ENCODE measurements around the gene NLGN2. TPM values are rescaled to one million over a fixed set of nuclear protein-coding genes. Genes with fewer than 3 reads are reported as not detected.
A peak's percentile ranks its signal among the peaks of the same experiment; 100 is the strongest.

Gene NLGN2
- total RNA-seq, 1 donor = 5.8 TPM

DNA sequence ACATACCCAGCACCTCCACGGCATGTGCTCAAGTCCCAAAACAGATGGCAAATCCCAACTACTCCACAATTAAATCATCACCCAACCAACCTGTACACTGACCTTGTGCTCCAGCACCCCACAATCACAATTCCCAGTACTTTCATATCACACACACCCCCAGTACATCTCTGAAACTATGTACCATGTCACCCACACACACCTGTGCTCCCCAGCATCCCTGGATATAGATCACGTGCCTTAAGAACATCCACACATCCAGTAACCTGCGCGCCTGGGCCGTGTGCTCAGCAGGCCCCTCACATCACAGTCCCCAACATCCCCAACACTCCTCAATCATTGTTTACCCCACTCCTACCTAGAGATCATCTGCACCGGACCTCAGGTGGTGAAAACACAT lies 2.1 kb downstream of the NLGN2 start:
- H3K9me3 ChIP-seq (ENCODE audit: low read depth, low read length) = no peaks in the 10 kb centered on the region
- no peak overlapping the region for H3K4me3 ChIP-seq (ENCODE audit: insufficient read depth, low read length)
- no peaks in the 10 kb centered on the region for H3K27me3 ChIP-seq (ENCODE audit: insufficient read depth, low read length)
- DNase-seq (ENCODE audit: insufficient read length, low spot score, missing footprints) = no peak
- H4K20me1 ChIP-seq (ENCODE audit: insufficient read depth, low read length) = peaks cover 6% of the 10 kb centered on the region
- peaks cover 24% of the 10 kb centered on the region for H3K36me3 ChIP-seq (ENCODE audit: insufficient read depth, low read length)
- TF ChIP-seq, protein P1, sequence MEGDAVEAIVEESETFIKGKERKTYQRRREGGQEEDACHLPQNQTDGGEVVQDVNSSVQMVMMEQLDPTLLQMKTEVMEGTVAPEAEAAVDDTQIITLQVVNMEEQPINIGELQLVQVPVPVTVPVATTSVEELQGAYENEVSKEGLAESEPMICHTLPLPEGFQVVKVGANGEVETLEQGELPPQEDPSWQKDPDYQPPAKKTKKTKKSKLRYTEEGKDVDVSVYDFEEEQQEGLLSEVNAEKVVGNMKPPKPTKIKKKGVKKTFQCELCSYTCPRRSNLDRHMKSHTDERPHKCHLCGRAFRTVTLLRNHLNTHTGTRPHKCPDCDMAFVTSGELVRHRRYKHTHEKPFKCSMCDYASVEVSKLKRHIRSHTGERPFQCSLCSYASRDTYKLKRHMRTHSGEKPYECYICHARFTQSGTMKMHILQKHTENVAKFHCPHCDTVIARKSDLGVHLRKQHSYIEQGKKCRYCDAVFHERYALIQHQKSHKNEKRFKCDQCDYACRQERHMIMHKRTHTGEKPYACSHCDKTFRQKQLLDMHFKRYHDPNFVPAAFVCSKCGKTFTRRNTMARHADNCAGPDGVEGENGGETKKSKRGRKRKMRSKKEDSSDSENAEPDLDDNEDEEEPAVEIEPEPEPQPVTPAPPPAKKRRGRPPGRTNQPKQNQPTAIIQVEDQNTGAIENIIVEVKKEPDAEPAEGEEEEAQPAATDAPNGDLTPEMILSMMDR (IDR thresholded peaks at IDR 0.05; ENCODE audit: extremely low read depth, low read depth, low read length) = no peak
- H3K4me1 ChIP-seq (ENCODE audit: insufficient read depth, low read length) = peaks cover 5% of the 10 kb centered on the region
- H3K27ac ChIP-seq (ENCODE audit: low read depth, low read length) = no peak overlapping the region
- H3K4me2 ChIP-seq (ENCODE audit: insufficient read depth, low read length) = no peak overlapping the region
- H2AFZ ChIP-seq (ENCODE audit: low read length) = no peak overlapping the region
- H3K79me2 ChIP-seq (ENCODE audit: insufficient read depth, low read length) = peaks cover 3% of the 10 kb centered on the region

DNA sequence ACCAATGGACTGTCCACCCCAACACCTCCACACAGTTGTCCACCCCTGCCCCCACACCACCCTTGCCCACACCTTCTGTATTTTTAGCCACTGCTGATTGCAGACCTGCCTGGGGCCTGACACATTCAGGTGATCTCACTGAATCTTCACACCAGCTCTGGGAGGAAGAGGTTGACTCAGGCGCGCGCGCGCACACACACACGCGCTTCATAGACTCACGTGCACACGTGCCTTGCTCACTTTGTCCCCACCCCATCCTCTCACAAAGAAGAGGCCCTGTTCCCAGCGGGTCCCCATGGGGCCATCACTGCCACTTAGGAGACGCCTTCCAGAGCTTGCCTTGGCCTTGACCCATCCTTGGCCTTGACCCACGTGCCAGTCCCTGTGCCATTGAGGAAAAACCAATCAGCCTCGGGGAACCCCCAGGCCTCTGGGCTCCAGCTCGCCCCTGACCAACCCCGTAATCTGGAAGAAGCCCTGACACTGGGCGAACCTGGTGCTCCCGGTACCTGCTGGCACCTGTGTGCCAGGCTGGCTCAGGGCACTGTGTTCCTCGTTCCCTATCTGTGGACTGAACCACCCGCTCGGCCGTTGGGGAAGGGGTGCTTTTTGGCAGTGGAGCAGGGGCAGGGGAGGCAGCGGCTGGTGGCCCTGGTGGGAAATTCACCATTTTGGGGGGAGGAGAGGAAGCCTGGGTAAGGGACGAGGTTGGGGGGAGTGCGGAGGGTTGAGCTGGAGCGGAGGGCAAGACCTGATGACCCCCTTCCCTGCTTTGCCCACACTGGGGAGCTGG lies 3.2 kb downstream of the NLGN2 start:
- H3K4me2 ChIP-seq (ENCODE audit: insufficient read depth, low read length) = no peak overlapping the region
- TF ChIP-seq, protein P1 (IDR thresholded peaks at IDR 0.05; ENCODE audit: extremely low read depth, low read depth, low read length) = no peak
- peaks cover 5% of the 10 kb centered on the region for H3K4me1 ChIP-seq (ENCODE audit: insufficient read depth, low read length)
- H3K36me3 ChIP-seq (ENCODE audit: insufficient read depth, low read length) = peaks cover 33% of the 10 kb centered on the region
- H3K27me3 ChIP-seq (ENCODE audit: insufficient read depth, low read length) = no peaks in the 10 kb centered on the region
- H3K79me2 ChIP-seq (ENCODE audit: insufficient read depth, low read length) = no peaks in the 10 kb centered on the region
- H3K27ac ChIP-seq (ENCODE audit: low read depth, low read length) = no peak overlapping the region
- peaks cover 6% of the 10 kb centered on the region for H4K20me1 ChIP-seq (ENCODE audit: insufficient read depth, low read length)
- H2AFZ ChIP-seq (ENCODE audit: low read length) = no peak overlapping the region
- no peak for DNase-seq (ENCODE audit: insufficient read length, low spot score, missing footprints)
- no peak overlapping the region for H3K4me3 ChIP-seq (ENCODE audit: insufficient read depth, low read length)
- H3K9me3 ChIP-seq (ENCODE audit: low read depth, low read length) = no peaks in the 10 kb centered on the region

DNA sequence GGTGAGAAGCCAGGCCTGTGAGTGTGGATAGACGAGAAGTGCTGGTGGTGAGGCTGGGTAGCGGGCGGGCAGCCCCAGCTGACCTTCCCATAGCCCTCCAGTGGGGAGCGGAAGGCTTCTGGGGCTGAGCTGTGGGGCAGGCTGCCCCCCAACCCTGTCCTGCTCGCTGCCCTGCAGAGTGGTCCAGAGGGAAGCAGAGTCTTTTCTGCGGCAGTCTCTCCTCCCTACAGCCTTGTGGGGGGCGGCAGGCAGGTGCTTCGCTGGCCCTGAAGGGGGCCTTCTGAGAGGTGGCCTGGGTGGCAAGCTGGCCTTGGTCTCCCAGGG lies 3.7 kb downstream of the NLGN2 start:
- Histone ChIP-seq H3K79me2 (ENCODE audit: insufficient read depth, low read length) (no peaks in the 10 kb centered on the region), H3K4me3 (ENCODE audit: insufficient read depth, low read length) (no peak overlapping the region), H3K4me1 (ENCODE audit: insufficient read depth, low read length) (no peaks in the 10 kb centered on the region), H2AFZ (ENCODE audit: low read length) (no peak overlapping the region), H3K9me3 (ENCODE audit: low read depth, low read length) (no peaks in the 10 kb centered on the region), H3K27me3 (ENCODE audit: insufficient read depth, low read length) (no peaks in the 10 kb centered on the region), H3K27ac (ENCODE audit: low read depth, low read length) (no peak overlapping the region), H3K4me2 (ENCODE audit: insufficient read depth, low read length) (no peak overlapping the region), H4K20me1 (ENCODE audit: insufficient read depth, low read length) (peaks cover 6% of the 10 kb centered on the region), H3K36me3 (ENCODE audit: insufficient read depth, low read length) (peaks cover 33% of the 10 kb centered on the region)
- DNase-seq (ENCODE audit: insufficient read length, low spot score, missing footprints) = no peak
- TF ChIP-seq, protein P1 (IDR thresholded peaks at IDR 0.05; ENCODE audit: extremely low read depth, low read depth, low read length) = no peak

DNA sequence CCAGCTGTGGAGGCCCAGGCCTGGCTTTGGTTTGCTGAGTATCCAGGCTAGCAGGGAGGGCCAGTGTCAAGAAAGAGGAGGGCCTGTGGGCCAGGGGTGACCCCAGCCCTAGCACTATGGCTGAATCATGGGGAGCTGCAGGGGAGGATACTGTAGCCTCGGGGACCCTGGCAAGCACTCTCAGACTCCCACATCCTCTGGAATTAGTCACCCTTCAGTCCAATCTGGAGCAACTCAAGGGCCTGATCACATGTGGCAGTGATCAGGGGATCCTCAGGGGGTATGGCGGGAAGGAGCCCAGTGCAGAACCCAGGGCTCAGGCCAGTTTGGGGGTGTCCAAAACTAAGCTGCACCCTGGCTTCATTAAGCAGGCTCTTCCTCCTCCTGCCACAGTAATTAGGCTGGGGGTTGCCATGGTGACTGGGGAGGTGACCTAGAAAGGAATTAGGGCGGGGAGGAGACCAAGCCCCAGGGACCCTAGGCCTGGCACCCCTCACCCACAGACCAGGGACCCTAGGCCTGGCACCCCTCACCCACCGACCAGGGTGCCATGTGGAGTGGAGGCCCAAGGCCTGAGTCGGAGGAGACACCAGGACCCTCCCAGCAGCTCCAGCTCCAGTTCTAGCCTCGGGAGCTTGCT lies 5.8 kb downstream of the NLGN2 start:
- no peak overlapping the region for H3K4me2 ChIP-seq (ENCODE audit: insufficient read depth, low read length)
- H4K20me1 ChIP-seq (ENCODE audit: insufficient read depth, low read length) = no peaks in the 10 kb centered on the region
- TF ChIP-seq, protein P1 (IDR thresholded peaks at IDR 0.05; ENCODE audit: extremely low read depth, low read depth, low read length) = no peak
- no peak overlapping the region for H3K4me3 ChIP-seq (ENCODE audit: insufficient read depth, low read length)
- peaks cover 33% of the 10 kb centered on the region for H3K36me3 ChIP-seq (ENCODE audit: insufficient read depth, low read length)
- H3K79me2 ChIP-seq (ENCODE audit: insufficient read depth, low read length) = no peaks in the 10 kb centered on the region
- no peak overlapping the region for H2AFZ ChIP-seq (ENCODE audit: low read length)
- peak; percentile 99 for DNase-seq (ENCODE audit: insufficient read length, low spot score, missing footprints)
- no peaks in the 10 kb centered on the region for H3K27me3 ChIP-seq (ENCODE audit: insufficient read depth, low read length)
- no peaks in the 10 kb centered on the region for H3K4me1 ChIP-seq (ENCODE audit: insufficient read depth, low read length)
- no peak overlapping the region for H3K27ac ChIP-seq (ENCODE audit: low read depth, low read length)
- H3K9me3 ChIP-seq (ENCODE audit: low read depth, low read length) = no peaks in the 10 kb centered on the region
